ENCODE results near the gene FCHSD2. TPM values are rescaled to one million over a fixed set of nuclear protein-coding genes. Genes with fewer than 3 reads are reported as not detected.
A peak's percentile ranks its signal among the peaks of the same experiment; 100 is the strongest.

Gene FCHSD2
- polyA plus RNA-seq, 3 donors: 14.5 to 43.5 (median 16.6) TPM

- no peak overlapping the region for H3K9ac ChIP-seq (ENCODE audit: insufficient read depth, low read length, poor library complexity, severe bottlenecking)
Measured at GRCh38 chr11:73158356-73159051, 16.4 kb upstream of the FCHSD2 start.

More at GRCh38 chr11:73158356-73159051, 16.4 kb upstream of the FCHSD2 start:
- H3K36me3 Mint-ChIP-seq: peaks cover 0 to 3% of the 10 kb centered on the region in 2 donors
- H3K27ac Mint-ChIP-seq: peak overlapping the region in 2 of 7 donors; percentile 10 to 42
- H3K9me3 Mint-ChIP-seq: peaks cover 0 to 7% (median 0%) of the 10 kb centered on the region in 7 donors
- Histone ChIP-seq H2AFZ (ENCODE audit: insufficient read depth, low read depth, low read length, poor library complexity, severe bottlenecking) (no peak overlapping the region), H3K9me3 (replicated peaks in 1 of 2; ENCODE audit: control insufficient read depth in 1 of 2, insufficient read depth in 1 of 2, low read length in 2 of 2) (no peaks in the 10 kb centered on the region), H3K27me3 (ENCODE audit: control insufficient read depth in 2 of 2, insufficient read depth in 2 of 2, low read length in 2 of 2) (no peaks in the 10 kb centered on the region), H3K36me3 (replicated peaks in 1 of 2; ENCODE audit: control insufficient read depth in 1 of 2, insufficient read depth in 2 of 2, low read length in 2 of 2) (no peaks in the 10 kb centered on the region), H3K4me3 (replicated peaks in 1 of 3; ENCODE audit: low read depth in 2 of 3, low read length in 3 of 3) (no peak overlapping the region), H3K79me2 (ENCODE audit: insufficient read depth, low read length) (no peaks in the 10 kb centered on the region), H3K27ac (ENCODE audit: low read depth in 1 of 2, low read length in 2 of 2) (peak overlapping the region in 1 of 2 donors; percentile 54), H3K4me2 (replicated peaks; ENCODE audit: extremely low read depth, low read length, poor library complexity, severe bottlenecking) (no peak overlapping the region), H4K20me1 (ENCODE audit: insufficient read depth, low read length) (no peaks in the 10 kb centered on the region), H3K4me1 (ENCODE audit: control insufficient read depth in 1 of 2, insufficient read depth in 2 of 2, low read length in 2 of 2) (peaks cover 56 to 60% of the 10 kb centered on the region in 2 donors)
- DNase-seq: no peak
- no peaks in the 10 kb centered on the region for H3K27me3 Mint-ChIP-seq (ENCODE audit: low read depth in 3 of 3)
- H3K4me1 Mint-ChIP-seq: peaks cover 60% of the 10 kb centered on the region
- intact Hi-C loops (cut with micrococcal nuclease): no loop called here
- no peak overlapping the region for H3K4me3 Mint-ChIP-seq
- TF ChIP-seq CTCF (IDR thresholded peaks at IDR 0.05): no peak
- WGBS (ENCODE audit: insufficient coverage): 80% methylated on average over 7 of the region's 8 CpGs

All from CD14-positive monocyte (primary cell).